Right atrium auricular region (tissue), 2 donors: Measurements from ENCODE around the gene DDIT3. TPM values are rescaled to one million over a fixed set of nuclear protein-coding genes. Genes with fewer than 3 reads are reported as not detected.

Source experiments
- DNase-seq: peaks from one replicate; pipeline ENCODE4 v3.0.0-alpha.2; 2019; ENCODE audit warnings: low spot score
- H3K27ac ChIP-seq, 2 donors: fragments of 200-600 bp; sonication (generic); 1 replicate in 1 of 2; 2 replicates in 1 of 2; pipeline ENCODE4 v1.5.1; 2016 to 2019
- H3K27me3 ChIP-seq, 2 donors: fragments of 200-600 bp; sonication (generic); one replicate each; pipeline versions ENCODE4 v1.5.1 to v1.6.0; 2017 to 2019
- H3K36me3 ChIP-seq: fragments of 200-600 bp; sonication (generic); one replicate; pipeline ENCODE4 v1.5.1; 2016
- H3K4me1 ChIP-seq, 2 donors: fragments of 200-600 bp; sonication (generic); one replicate each; pipeline versions ENCODE4 v1.5.1 to v1.6.0; 2017 to 2019
- H3K4me3 ChIP-seq, 2 donors: fragments of 200-600 bp; sonication (generic); 1 replicate in 1 of 2; 2 replicates in 1 of 2; pipeline ENCODE4 v1.5.1; 2017 to 2019; ENCODE audit warnings: mild to moderate bottlenecking in 1 of 2, moderate library complexity in 1 of 2
- H3K9me3 ChIP-seq, 2 donors: fragments of 200-600 bp; sonication (generic); one replicate each; pipeline ENCODE4 v1.5.1; 2019
- total RNA-seq, 2 donors: library from RNA; depleted of rRNA; stranded (reverse); fragments of >200 nt; gene quantifications; one replicate each; pipeline ENCODE4 v1.1.0, GENCODE V29; 2016
- TF ChIP-seq, protein P1 (sequence below), 2 donors: fragments of 200-600 bp; sonication (generic); IDR thresholded peaks; one replicate each; pipeline ENCODE4 v1.5.1; 2019; ENCODE audit warnings: antibody characterized with exemption in 2 of 2

DDIT3 gene
- total RNA-seq, 2 donors from 2014 or later: 19.8 to 25.0 TPM

- Histone ChIP-seq H3K36me3 (peaks cover 10% of the 10 kb centered on the region), H3K27me3 (peaks cover 3 to 16% of the 10 kb centered on the region in 2 donors), H3K4me1 (peaks cover 0 to 40% of the 10 kb centered on the region in 2 donors), H3K9me3 (no peaks in the 10 kb centered on the region), H3K4me3 (peak overlapping the region; percentile 98 to 100), H3K27ac (peak overlapping the region; percentile 89 to 97)
- TF ChIP-seq, protein P1, sequence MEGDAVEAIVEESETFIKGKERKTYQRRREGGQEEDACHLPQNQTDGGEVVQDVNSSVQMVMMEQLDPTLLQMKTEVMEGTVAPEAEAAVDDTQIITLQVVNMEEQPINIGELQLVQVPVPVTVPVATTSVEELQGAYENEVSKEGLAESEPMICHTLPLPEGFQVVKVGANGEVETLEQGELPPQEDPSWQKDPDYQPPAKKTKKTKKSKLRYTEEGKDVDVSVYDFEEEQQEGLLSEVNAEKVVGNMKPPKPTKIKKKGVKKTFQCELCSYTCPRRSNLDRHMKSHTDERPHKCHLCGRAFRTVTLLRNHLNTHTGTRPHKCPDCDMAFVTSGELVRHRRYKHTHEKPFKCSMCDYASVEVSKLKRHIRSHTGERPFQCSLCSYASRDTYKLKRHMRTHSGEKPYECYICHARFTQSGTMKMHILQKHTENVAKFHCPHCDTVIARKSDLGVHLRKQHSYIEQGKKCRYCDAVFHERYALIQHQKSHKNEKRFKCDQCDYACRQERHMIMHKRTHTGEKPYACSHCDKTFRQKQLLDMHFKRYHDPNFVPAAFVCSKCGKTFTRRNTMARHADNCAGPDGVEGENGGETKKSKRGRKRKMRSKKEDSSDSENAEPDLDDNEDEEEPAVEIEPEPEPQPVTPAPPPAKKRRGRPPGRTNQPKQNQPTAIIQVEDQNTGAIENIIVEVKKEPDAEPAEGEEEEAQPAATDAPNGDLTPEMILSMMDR (IDR thresholded peaks at IDR 0.05): no peak
- no peak for DNase-seq
Measured at GRCh38 chr12:57545809-57546437, 25.6 kb upstream of the DDIT3 start.

DNA sequence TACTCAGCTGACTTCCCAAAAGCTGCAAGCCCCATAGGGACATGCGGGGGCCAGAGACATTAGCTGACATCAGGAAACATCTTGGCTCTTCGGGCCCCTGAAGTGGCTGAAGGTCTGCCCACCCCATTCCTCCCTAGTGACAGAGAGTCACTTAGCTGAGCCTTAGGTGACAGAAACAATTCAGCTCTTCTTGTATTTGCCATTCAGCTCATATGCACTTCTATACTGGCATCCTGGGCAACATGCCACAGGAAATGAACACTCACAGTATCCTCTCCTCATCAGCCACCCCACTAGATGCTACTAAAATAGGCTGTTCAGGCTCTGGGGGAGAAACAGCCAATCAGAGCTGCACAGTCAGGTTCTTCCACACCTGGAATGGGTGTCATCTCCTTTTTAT lies 23.3 kb upstream of the DDIT3 start:
- no peak overlapping the region for H3K4me3 ChIP-seq
- no peak for DNase-seq
- H3K27ac ChIP-seq: peak overlapping the region; percentile 42 to 44
- TF ChIP-seq, protein P1 (IDR thresholded peaks at IDR 0.05): no peak
- H3K9me3 ChIP-seq: no peaks in the 10 kb centered on the region
- peaks cover 0 to 29% of the 10 kb centered on the region in 2 donors for H3K4me1 ChIP-seq
- H3K36me3 ChIP-seq: peaks cover 30% of the 10 kb centered on the region
- no peaks in the 10 kb centered on the region for H3K27me3 ChIP-seq

DNA sequence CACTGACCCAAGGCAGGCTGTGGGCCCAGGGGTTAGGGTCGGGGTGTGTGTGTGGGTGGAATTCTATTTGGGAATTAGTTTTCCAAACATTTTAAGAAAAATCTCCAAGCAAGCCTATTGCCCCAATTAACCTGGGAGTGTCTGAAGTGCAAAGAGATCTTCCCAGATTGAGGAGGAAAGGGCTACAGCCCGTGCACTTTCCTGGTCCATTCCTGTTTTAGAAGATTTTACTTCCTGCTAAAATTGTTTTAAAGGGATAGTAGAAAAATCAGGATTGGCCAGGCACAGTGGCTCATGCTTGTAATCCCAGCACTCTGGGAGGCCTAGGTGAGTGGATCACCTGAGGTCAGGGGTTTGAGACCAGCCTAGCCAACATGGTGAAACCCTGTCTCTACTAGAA lies 21.4 kb upstream of the DDIT3 start:
- H3K27me3 ChIP-seq: no peaks in the 10 kb centered on the region
- H3K4me1 ChIP-seq: peaks cover 0 to 25% of the 10 kb centered on the region in 2 donors
- peaks cover 37% of the 10 kb centered on the region for H3K36me3 ChIP-seq
- TF ChIP-seq, protein P1 (IDR thresholded peaks at IDR 0.05): no peak
- no peaks in the 10 kb centered on the region for H3K9me3 ChIP-seq
- H3K27ac ChIP-seq: no peak overlapping the region
- no peak overlapping the region for H3K4me3 ChIP-seq
- no peak for DNase-seq

DNA sequence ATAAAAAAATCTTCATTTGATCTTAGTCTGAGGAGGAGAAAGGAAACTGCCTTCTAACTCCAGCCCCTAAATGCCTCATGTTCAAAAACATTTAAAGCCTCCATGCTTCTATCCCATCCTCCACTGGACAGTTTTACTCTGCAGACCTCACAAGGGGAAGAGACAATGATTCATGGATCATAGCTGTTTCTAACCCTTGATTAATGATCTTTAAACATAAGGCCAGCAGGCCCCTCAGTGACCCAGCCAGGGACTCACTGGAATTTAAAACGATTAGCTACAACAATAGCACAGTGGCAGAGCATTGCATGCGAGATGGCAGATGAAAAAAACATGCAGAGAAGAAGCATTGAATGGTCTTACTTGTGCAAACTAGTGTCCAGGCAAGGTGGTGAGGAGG lies 20.7 kb upstream of the DDIT3 start:
- TF ChIP-seq, protein P1 (IDR thresholded peaks at IDR 0.05): no peak
- peaks cover 37% of the 10 kb centered on the region for H3K36me3 ChIP-seq
- H3K9me3 ChIP-seq: no peaks in the 10 kb centered on the region
- no peak overlapping the region for H3K27ac ChIP-seq
- H3K4me1 ChIP-seq: peaks cover 0 to 20% of the 10 kb centered on the region in 2 donors
- no peaks in the 10 kb centered on the region for H3K27me3 ChIP-seq
- no peak for DNase-seq
- H3K4me3 ChIP-seq: no peak overlapping the region

DNA sequence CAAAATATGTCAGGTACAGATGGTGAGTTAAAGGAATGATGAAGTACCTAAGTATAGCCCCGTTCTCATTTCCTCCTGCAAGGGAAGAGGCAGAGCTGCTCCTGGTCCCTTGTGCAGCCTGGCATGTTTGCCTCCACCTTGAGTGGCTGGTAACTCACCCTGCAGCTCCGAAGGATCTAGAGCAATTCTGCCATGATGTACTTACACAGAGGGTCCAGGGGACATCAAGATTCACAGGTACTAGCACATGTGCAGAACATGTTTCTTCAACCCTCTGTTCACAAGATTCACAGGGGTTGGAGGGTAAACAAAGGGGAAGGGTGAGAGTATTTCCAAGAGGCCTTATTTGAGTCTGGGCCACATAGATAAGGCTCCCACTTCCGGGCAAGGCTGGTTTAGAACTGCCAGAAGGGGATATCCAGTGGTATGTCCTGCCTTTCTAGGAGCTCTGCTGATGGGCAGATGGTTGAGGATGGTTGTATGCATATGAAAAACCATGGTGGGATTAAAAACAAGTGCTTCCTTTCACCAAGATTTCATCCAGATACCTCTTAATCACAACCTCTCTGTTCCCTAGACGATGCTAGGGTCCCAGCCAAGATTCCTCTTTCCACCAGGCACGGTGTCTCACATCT lies 18.9 kb upstream of the DDIT3 start:
- no peaks in the 10 kb centered on the region for H3K27me3 ChIP-seq
- DNase-seq: no peak
- no peak overlapping the region for H3K4me3 ChIP-seq
- no peaks in the 10 kb centered on the region for H3K9me3 ChIP-seq
- TF ChIP-seq, protein P1 (IDR thresholded peaks at IDR 0.05): no peak
- H3K36me3 ChIP-seq: peaks cover 51% of the 10 kb centered on the region
- no peak overlapping the region for H3K27ac ChIP-seq
- H3K4me1 ChIP-seq: peaks cover 0 to 9% of the 10 kb centered on the region in 2 donors
